Neuronal stem cell (in vitro differentiated cells): Measurements from ENCODE around the gene ANKRD49.

Experiments used
- DNase-seq: peaks from one replicate; pipeline ENCODE4 v3.0.0-alpha.2; 2013; ENCODE audit warnings: low spot score
- H2AFZ ChIP-seq: one replicate; pipeline ENCODE4 v1.6.1; 2013; ENCODE audit warnings: mild to moderate bottlenecking, low read length, inconsistent platforms
- H2AK5ac ChIP-seq: 2 replicates; pipeline ENCODE4 v1.6.1; 2013; ENCODE audit warnings: low read depth, mild to moderate bottlenecking, inconsistent platforms, low read length, moderate library complexity, mixed read lengths
- H2BK120ac ChIP-seq: 2 replicates; pipeline ENCODE4 v1.6.1; 2013; ENCODE audit warnings: low read depth, mild to moderate bottlenecking, inconsistent platforms, low read length, moderate library complexity, mixed read lengths
- H2BK12ac ChIP-seq: one replicate; pipeline ENCODE4 v1.6.1; 2013; ENCODE audit warnings: low read length, inconsistent platforms
- H2BK15ac ChIP-seq: 2 replicates; pipeline ENCODE4 v1.6.1; 2013; ENCODE audit warnings: mild to moderate bottlenecking, low read length, inconsistent platforms, mixed read lengths
- H2BK5ac ChIP-seq: one replicate; pipeline ENCODE4 v1.6.1; 2013; ENCODE audit warnings: inconsistent platforms, mild to moderate bottlenecking, low read length, moderate library complexity
- H3K14ac ChIP-seq: one replicate; pipeline ENCODE4 v1.6.1; 2013; ENCODE audit warnings: low read length, inconsistent platforms
- H3K18ac ChIP-seq: 2 replicates; pipeline ENCODE4 v1.6.1; 2013; ENCODE audit warnings: low read length, inconsistent platforms
- H3K23ac ChIP-seq: 2 replicates; pipeline ENCODE4 v1.6.1; 2013; ENCODE audit warnings: low read depth, mild to moderate bottlenecking, mixed read lengths, low read length, inconsistent platforms; ENCODE audit not compliant: poor library complexity
- H3K27ac ChIP-seq: replicated peaks from 3 replicates; pipeline ENCODE4 v1.5.1; 2013; ENCODE audit warnings: low read length, inconsistent platforms
- H3K27me3 ChIP-seq, 3 experiments: 2 replicates each; pipeline ENCODE4 v1.6.1; 2013; ENCODE audit warnings: low read length in 3 of 3, mild to moderate bottlenecking in 2 of 3, inconsistent platforms in 1 of 3, low read depth in 1 of 3, mixed read lengths in 1 of 3, moderate library complexity in 1 of 3; ENCODE audit not compliant: control insufficient read depth in 3 of 3, insufficient read depth in 3 of 3
- H3K36me3 ChIP-seq, 2 donors: replicated peaks in 1 of 2; 2 replicates each; pipeline ENCODE4 v1.6.1; 2013; ENCODE audit warnings: low read length in 2 of 2; ENCODE audit not compliant: control insufficient read depth in 2 of 2, insufficient read depth in 2 of 2
- H3K4ac ChIP-seq: 2 replicates; pipeline ENCODE4 v1.6.1; 2013; ENCODE audit warnings: inconsistent platforms, mild to moderate bottlenecking, low read length, moderate library complexity
- H3K4me1 ChIP-seq, 2 donors: 1 replicate in 1 of 2; 2 replicates in 1 of 2; pipeline ENCODE4 v1.6.1; 2013; ENCODE audit warnings: low read length in 2 of 2, low read depth in 1 of 2; ENCODE audit not compliant: control insufficient read depth in 2 of 2, insufficient read depth in 1 of 2
- H3K4me2 ChIP-seq: one replicate; pipeline ENCODE4 v1.6.1; 2013; ENCODE audit warnings: mild to moderate bottlenecking, low read length, inconsistent platforms; ENCODE audit not compliant: insufficient read depth, poor library complexity, severe bottlenecking
- H3K4me3 ChIP-seq, 2 donors: 2 replicates each; pipeline ENCODE4 v1.5.1; 2013; ENCODE audit warnings: low read length in 2 of 2, mild to moderate bottlenecking in 2 of 2, inconsistent platforms in 1 of 2, moderate library complexity in 1 of 2
- H3K79me1 ChIP-seq: one replicate; pipeline ENCODE4 v1.6.1; 2013; ENCODE audit warnings: low read depth, mild to moderate bottlenecking, inconsistent platforms, low read length, moderate library complexity
- H3K9ac ChIP-seq: one replicate; pipeline ENCODE4 v1.6.1; 2013; ENCODE audit warnings: mild to moderate bottlenecking, low read depth, low read length, inconsistent platforms; ENCODE audit not compliant: poor library complexity
- H3K9me3 ChIP-seq, 2 donors: replicated peaks in 1 of 2; 2 replicates each; pipeline versions ENCODE3 to v1.6.1; 2013; ENCODE audit warnings: low read length in 2 of 2, mild to moderate bottlenecking in 2 of 2, inconsistent platforms in 1 of 2, low read depth in 1 of 2, mixed read lengths in 1 of 2, moderate library complexity in 1 of 2; ENCODE audit not compliant: control insufficient read depth in 2 of 2, insufficient read depth in 1 of 2
- H4K8ac ChIP-seq: one replicate; pipeline ENCODE4 v1.6.1; 2013; ENCODE audit warnings: low read depth, mild to moderate bottlenecking, inconsistent platforms, low read length, moderate library complexity
- H4K91ac ChIP-seq: one replicate; pipeline ENCODE4 v1.6.1; 2013; ENCODE audit warnings: low read length, low read depth, mild to moderate bottlenecking, inconsistent platforms; ENCODE audit not compliant: poor library complexity
- WGBS, 2 donors: extraction: QIAGEN DNeasy Blood & Tissue Kit; methylation state at CpG; one replicate each; pipeline ENCODE4 v1.1.7; 2013; ENCODE audit warnings: missing lambda C conversion rate in 2 of 2, mixed read lengths in 1 of 2; ENCODE audit not compliant: insufficient read length in 2 of 2, insufficient replicate concordance in 1 of 2; ENCODE audit errors: extremely low coverage in 2 of 2; 5-methylcytosine and 5-hydroxymethylcytosine counted together

ANKRD49 gene

GRCh38 chr11:94455861-94456260 lies 37.9 kb upstream of the ANKRD49 start:
- Histone ChIP-seq H2BK12ac (no peak overlapping the region), H2BK5ac (no peak overlapping the region), H2BK120ac (no peak overlapping the region), H3K4ac (no peak overlapping the region), H3K36me3 (peaks cover 3 to 71% of the 10 kb centered on the region in 2 donors), H4K8ac (no peak overlapping the region), H3K9ac (no peak overlapping the region), H4K91ac (no peak overlapping the region), H3K4me3 (no peak overlapping the region), H3K23ac (no peak overlapping the region), H3K4me1 (no peaks in the 10 kb centered on the region), H3K9me3 (no peaks in the 10 kb centered on the region), H3K4me2 (no peak overlapping the region), H2AK5ac (no peak overlapping the region), H3K18ac (no peak overlapping the region), H3K27me3 (no peaks in the 10 kb centered on the region), H3K27ac (no peak overlapping the region), H2AFZ (no peak overlapping the region), H3K14ac (no peak overlapping the region), H2BK15ac (no peak overlapping the region), H3K79me1 (no peaks in the 10 kb centered on the region)
- no CpG with 5 or more reads among the region's 1 CpG for WGBS, 2 donors
- DNase-seq = no peak

DNA sequence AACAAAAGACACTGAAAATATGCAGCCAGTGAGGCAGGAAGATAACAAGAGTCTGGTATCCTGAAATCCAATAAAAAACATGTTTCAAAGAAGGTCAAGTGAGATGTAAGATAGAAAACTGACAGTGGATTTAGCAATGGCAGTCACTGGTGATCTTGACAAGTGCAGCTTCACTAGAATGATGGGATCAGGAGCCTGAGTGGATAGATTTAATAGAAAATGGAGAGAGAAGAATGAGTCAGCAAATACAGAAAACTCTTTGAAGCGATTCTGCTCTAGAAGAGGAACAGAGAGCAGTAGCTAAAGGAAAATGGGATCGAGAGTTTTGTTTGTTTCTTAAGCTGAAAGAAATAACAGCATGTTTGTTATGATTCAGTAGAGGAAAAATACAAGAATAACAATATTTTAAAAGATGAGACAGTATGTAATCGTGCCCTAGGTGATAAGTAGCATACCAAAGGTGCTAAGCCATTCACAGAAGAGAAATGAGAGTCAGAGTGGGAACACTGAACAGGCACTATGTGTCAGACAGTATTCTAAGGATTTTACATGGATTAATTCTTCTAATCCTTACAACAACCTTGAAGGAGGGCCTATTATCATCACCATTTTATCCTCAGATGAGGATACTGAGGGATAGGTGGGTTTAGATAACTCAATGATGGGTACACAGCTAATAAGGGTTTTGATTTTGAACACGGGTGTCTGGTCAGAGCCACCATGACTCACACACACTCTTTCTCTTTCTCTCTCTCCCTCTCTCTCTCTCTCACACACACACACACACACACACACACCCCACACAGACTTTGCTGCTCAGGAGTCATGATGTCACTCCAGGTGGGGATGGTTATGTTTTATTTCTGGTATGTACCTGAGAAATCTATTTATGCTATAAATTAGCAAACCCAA lies 36.4 kb upstream of the ANKRD49 start:
- DNase-seq = no peak
- Histone ChIP-seq H2BK5ac (no peak overlapping the region), H3K9ac (no peak overlapping the region), H3K23ac (no peak overlapping the region), H3K79me1 (no peaks in the 10 kb centered on the region), H2BK15ac (no peak overlapping the region), H3K27me3 (no peaks in the 10 kb centered on the region), H3K4me1 (no peaks in the 10 kb centered on the region), H2BK120ac (no peak overlapping the region), H3K27ac (no peak overlapping the region), H3K9me3 (no peaks in the 10 kb centered on the region), H3K4me3 (no peak overlapping the region), H3K36me3 (peaks cover 3 to 79% of the 10 kb centered on the region in 2 donors), H4K91ac (no peak overlapping the region), H3K4ac (no peak overlapping the region), H2AK5ac (no peak overlapping the region), H2AFZ (no peak overlapping the region), H3K4me2 (no peak overlapping the region), H3K14ac (no peak overlapping the region), H2BK12ac (no peak overlapping the region), H3K18ac (no peak overlapping the region), H4K8ac (no peak overlapping the region)
- WGBS, 2 donors = no CpG with 5 or more reads among the region's 4 CpGs

DNA sequence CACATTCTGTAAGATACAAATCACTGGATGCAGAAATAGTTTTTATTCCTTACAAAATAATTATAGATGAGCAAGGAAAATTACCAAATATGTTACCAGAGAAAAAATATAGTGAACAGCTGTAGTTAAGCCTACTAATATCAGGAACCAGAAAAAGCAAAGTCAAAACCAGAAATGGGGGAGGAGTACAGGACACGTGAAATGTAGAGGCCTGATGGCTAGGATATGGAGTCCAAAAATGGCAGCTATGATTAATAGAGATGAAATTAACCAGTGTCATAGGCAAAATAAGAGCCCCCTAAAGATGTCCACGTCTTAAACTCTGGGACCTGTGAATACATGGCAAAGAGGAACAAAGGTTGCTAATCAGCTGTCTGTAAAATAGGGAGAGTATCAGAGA lies 34.2 kb upstream of the ANKRD49 start:
- no peaks in the 10 kb centered on the region for H3K4me1 ChIP-seq
- no peaks in the 10 kb centered on the region for H3K79me1 ChIP-seq
- no peaks in the 10 kb centered on the region for H3K27me3 ChIP-seq
- no peak overlapping the region for H3K9ac ChIP-seq
- H3K4me2 ChIP-seq = no peak overlapping the region
- no peak for DNase-seq
- H4K91ac ChIP-seq = no peak overlapping the region
- H3K18ac ChIP-seq = no peak overlapping the region
- H3K4ac ChIP-seq = no peak overlapping the region
- no CpG with 5 or more reads among the region's 2 CpGs for WGBS, 2 donors
- H3K9me3 ChIP-seq = no peaks in the 10 kb centered on the region
- no peak overlapping the region for H2AFZ ChIP-seq
- no peak overlapping the region for H3K4me3 ChIP-seq
- no peak overlapping the region for H2BK15ac ChIP-seq
- H2BK12ac ChIP-seq = no peak overlapping the region
- no peak overlapping the region for H3K23ac ChIP-seq
- no peak overlapping the region for H4K8ac ChIP-seq
- H2BK5ac ChIP-seq = no peak overlapping the region
- H3K27ac ChIP-seq = no peak overlapping the region
- no peak overlapping the region for H2AK5ac ChIP-seq
- no peak overlapping the region for H3K14ac ChIP-seq
- H3K36me3 ChIP-seq = peaks cover 3 to 77% of the 10 kb centered on the region in 2 donors
- no peak overlapping the region for H2BK120ac ChIP-seq

DNA sequence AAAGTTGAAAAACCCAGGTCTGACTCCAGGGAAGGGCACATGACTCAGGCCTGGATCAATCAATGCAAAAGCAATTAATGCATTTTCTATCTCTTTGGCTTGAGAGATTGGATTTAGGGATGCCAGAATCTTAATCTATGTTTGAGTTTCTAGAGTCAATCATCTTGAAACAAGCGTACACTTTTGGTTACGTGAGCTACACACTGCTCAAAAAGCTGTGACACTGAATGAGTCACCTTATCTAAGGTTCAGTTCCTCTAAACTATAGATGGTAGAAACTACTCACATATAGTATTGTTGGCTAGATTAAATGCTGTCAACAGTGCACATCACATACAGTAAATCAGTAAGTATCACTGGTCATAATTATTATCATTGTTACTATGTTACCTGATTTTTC lies 24.4 kb upstream of the ANKRD49 start:
- H3K4ac ChIP-seq = no peak overlapping the region
- H3K4me1 ChIP-seq = no peaks in the 10 kb centered on the region
- H3K36me3 ChIP-seq = peaks cover 3 to 94% of the 10 kb centered on the region in 2 donors
- H3K79me1 ChIP-seq = no peaks in the 10 kb centered on the region
- no peaks in the 10 kb centered on the region for H3K27me3 ChIP-seq
- H2AK5ac ChIP-seq = no peak overlapping the region
- H2BK5ac ChIP-seq = no peak overlapping the region
- no peak overlapping the region for H3K27ac ChIP-seq
- H3K14ac ChIP-seq = no peak overlapping the region
- H2BK120ac ChIP-seq = no peak overlapping the region
- H3K4me3 ChIP-seq = no peak overlapping the region
- H3K18ac ChIP-seq = no peak overlapping the region
- no peak overlapping the region for H2BK12ac ChIP-seq
- no peak overlapping the region for H2AFZ ChIP-seq
- no peak overlapping the region for H3K4me2 ChIP-seq
- no peaks in the 10 kb centered on the region for H3K9me3 ChIP-seq
- no peak overlapping the region for H4K8ac ChIP-seq
- H2BK15ac ChIP-seq = no peak overlapping the region
- no peak overlapping the region for H3K9ac ChIP-seq
- no peak overlapping the region for H3K23ac ChIP-seq
- no peak overlapping the region for H4K91ac ChIP-seq
- WGBS, 2 donors = no CpG with 5 or more reads among the region's 2 CpGs
- no peak for DNase-seq
